Effector memory CD4-positive, alpha-beta T cell (primary cell): ENCODE measurements around the gene RIPOR3.
"Not testable (repeated sequence)": the region's sequence is repeated elsewhere in the genome, so short reads cannot be mapped to it uniquely, and the experiment has no call there.

ENCODE experiments used
- DNase-seq, 3 donors: peaks; one replicate each; pipeline ENCODE4 v3.0.0-alpha.2; 2020
- H3K27ac ChIP-seq: 2 replicates; pipeline ENCODE4 v1.7.0; 2013; ENCODE audit warnings: mild to moderate bottlenecking, low read length, moderate library complexity; ENCODE audit not compliant: insufficient read depth, poor library complexity, severe bottlenecking
- H3K27me3 ChIP-seq: replicated peaks from 2 replicates; pipeline ENCODE4 v1.7.0; 2013; ENCODE audit warnings: mild to moderate bottlenecking, low read length; ENCODE audit not compliant: insufficient read depth, control insufficient read depth, poor library complexity, severe bottlenecking
- H3K36me3 ChIP-seq: 2 replicates; pipeline ENCODE4 v1.7.0; 2013; ENCODE audit warnings: mild to moderate bottlenecking, low read length, moderate library complexity; ENCODE audit not compliant: control insufficient read depth, insufficient read depth
- H3K4me1 ChIP-seq: 2 replicates; pipeline ENCODE4 v1.7.0; 2013; ENCODE audit warnings: low read length, mild to moderate bottlenecking; ENCODE audit not compliant: control insufficient read depth, insufficient read depth, poor library complexity, severe bottlenecking
- H3K4me3 ChIP-seq: 2 replicates; pipeline ENCODE4 v1.7.0; 2013; ENCODE audit warnings: low read length, low read depth, mild to moderate bottlenecking; ENCODE audit not compliant: insufficient read depth, poor library complexity, severe bottlenecking
- H3K9me3 ChIP-seq: 2 replicates; pipeline ENCODE4 v1.7.0; 2013; ENCODE audit warnings: mild to moderate bottlenecking, low read length, moderate library complexity; ENCODE audit not compliant: control insufficient read depth

Gene RIPOR3

GRCh38 chr20:50543326-50543725 is 148.0 kb downstream of the RIPOR3 start:
- Histone ChIP-seq H3K36me3 (peaks cover 1% of the 10 kb centered on the region), H3K4me1 (peaks cover 47% of the 10 kb centered on the region), H3K4me3 (no peak overlapping the region), H3K9me3 (no peaks in the 10 kb centered on the region), H3K27ac (no peak overlapping the region), H3K27me3 (no peaks in the 10 kb centered on the region)
- no peak for DNase-seq

GRCh38 chr20:50541606-50542041 is 149.7 kb downstream of the RIPOR3 start:
- Histone ChIP-seq H3K27me3 (no peaks in the 10 kb centered on the region), H3K27ac (no peak overlapping the region), H3K4me3 (no peak overlapping the region), H3K36me3 (no peaks in the 10 kb centered on the region), H3K4me1 (peaks cover 53% of the 10 kb centered on the region), H3K9me3 (no peaks in the 10 kb centered on the region)
- DNase-seq: no peak

- peaks cover 46% of the 10 kb centered on the region for H3K4me1 ChIP-seq
- no peaks in the 10 kb centered on the region for H3K36me3 ChIP-seq
- no peak for DNase-seq
- no peak overlapping the region for H3K27ac ChIP-seq
- H3K9me3 ChIP-seq: no peaks in the 10 kb centered on the region
- no peak overlapping the region for H3K4me3 ChIP-seq
- H3K27me3 ChIP-seq: no peaks in the 10 kb centered on the region
Measured at GRCh38 chr20:50540620-50541605, 150.4 kb downstream of the RIPOR3 start.

- not testable (repeated sequence) for H3K36me3 ChIP-seq, H3K4me3 ChIP-seq, H3K9me3 ChIP-seq, H3K27me3 ChIP-seq, DNase-seq, H3K27ac ChIP-seq
- H3K4me1 ChIP-seq: peaks cover 39% of the 10 kb centered on the region
Measured at GRCh38 chr20:50539798-50540197, 151.5 kb downstream of the RIPOR3 start.

- H3K9me3 ChIP-seq: no peaks in the 10 kb centered on the region
- no peak overlapping the region for H3K27ac ChIP-seq
- H3K36me3 ChIP-seq: no peaks in the 10 kb centered on the region
- H3K27me3 ChIP-seq: no peaks in the 10 kb centered on the region
- no peak overlapping the region for H3K4me3 ChIP-seq
- DNase-seq: no peak
- H3K4me1 ChIP-seq: peaks cover 31% of the 10 kb centered on the region
Measured at GRCh38 chr20:50538276-50538675, 153.1 kb downstream of the RIPOR3 start.

- Histone ChIP-seq H3K27ac (no peak overlapping the region), H3K4me1 (peaks cover 31% of the 10 kb centered on the region), H3K4me3 (no peak overlapping the region), H3K9me3 (no peaks in the 10 kb centered on the region), H3K36me3 (no peaks in the 10 kb centered on the region), H3K27me3 (no peaks in the 10 kb centered on the region)
- no peak for DNase-seq
Measured at GRCh38 chr20:50537546-50538201, 153.7 kb downstream of the RIPOR3 start.

- Histone ChIP-seq H3K9me3 (no peaks in the 10 kb centered on the region), H3K36me3 (no peaks in the 10 kb centered on the region), H3K27me3 (no peaks in the 10 kb centered on the region), H3K4me3 (no peak overlapping the region), H3K27ac (no peak overlapping the region), H3K4me1 (peaks cover 24% of the 10 kb centered on the region)
- DNase-seq: no peak
Measured at GRCh38 chr20:50536333-50536732, 155.0 kb downstream of the RIPOR3 start.
